Esophagus muscularis mucosa (tissue), 4 donors: ENCODE data around the gene FBXO8.

Source experiments
- EP300 ChIP-seq: sonication (generic); formaldehyde crosslinking; IDR thresholded peaks from one replicate; pipeline ENCODE4 v1.6.1; 2017; ENCODE audit warnings: antibody characterized with exemption
- POLR2A ChIP-seq: fragments of 450-650 bp; IDR thresholded peaks from one replicate; pipeline ENCODE4 v1.6.1; 2017; ENCODE audit warnings: antibody characterized with exemption, moderate library complexity, mild to moderate bottlenecking, low read depth
- TF ChIP-seq, protein P1 (sequence below), 3 experiments: fragments of 200-600 bp in 2 of 3; fragments of 450-650 bp in 1 of 3; sonication (generic) in 2 of 3; IDR thresholded peaks; one replicate each; pipeline ENCODE4 v1.5.1; 2017 to 2019; ENCODE audit warnings: antibody characterized with exemption in 3 of 3, mild to moderate bottlenecking in 2 of 3, moderate library complexity in 1 of 3

DNA sequence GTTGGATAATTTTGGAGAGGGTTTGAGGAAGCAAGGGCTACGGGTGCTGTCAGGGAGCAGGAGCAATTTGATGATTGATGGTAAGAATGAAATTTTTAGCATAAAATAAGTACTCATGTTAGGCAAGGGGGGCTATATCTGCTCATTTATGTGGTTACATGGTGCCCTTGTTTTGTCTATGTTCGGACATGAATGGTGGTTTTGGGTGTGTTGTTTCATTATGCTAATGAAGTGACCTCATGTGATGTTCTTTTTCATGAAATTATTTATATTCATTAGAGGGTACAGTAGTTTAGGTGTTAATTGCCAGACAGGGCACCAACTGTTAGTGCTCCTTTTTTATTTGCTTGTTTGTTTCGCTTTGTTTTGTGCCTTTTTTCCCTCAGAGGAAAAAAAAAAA, 29.5 kb upstream of the FBXO8 start:
- TF ChIP-seq, protein P1, sequence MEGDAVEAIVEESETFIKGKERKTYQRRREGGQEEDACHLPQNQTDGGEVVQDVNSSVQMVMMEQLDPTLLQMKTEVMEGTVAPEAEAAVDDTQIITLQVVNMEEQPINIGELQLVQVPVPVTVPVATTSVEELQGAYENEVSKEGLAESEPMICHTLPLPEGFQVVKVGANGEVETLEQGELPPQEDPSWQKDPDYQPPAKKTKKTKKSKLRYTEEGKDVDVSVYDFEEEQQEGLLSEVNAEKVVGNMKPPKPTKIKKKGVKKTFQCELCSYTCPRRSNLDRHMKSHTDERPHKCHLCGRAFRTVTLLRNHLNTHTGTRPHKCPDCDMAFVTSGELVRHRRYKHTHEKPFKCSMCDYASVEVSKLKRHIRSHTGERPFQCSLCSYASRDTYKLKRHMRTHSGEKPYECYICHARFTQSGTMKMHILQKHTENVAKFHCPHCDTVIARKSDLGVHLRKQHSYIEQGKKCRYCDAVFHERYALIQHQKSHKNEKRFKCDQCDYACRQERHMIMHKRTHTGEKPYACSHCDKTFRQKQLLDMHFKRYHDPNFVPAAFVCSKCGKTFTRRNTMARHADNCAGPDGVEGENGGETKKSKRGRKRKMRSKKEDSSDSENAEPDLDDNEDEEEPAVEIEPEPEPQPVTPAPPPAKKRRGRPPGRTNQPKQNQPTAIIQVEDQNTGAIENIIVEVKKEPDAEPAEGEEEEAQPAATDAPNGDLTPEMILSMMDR (IDR thresholded peaks at IDR 0.05): no peak
- TF ChIP-seq EP300: no peak
- TF ChIP-seq POLR2A: no peak
